T-cell (primary cell): ENCODE data around the gene UNK. TPM values are rescaled to one million over a fixed set of nuclear protein-coding genes. Genes with fewer than 3 reads are reported as not detected.

Experiments used
- ATAC-seq, 4 experiments: fragments of 200-7000 bp in 3 of 4; fragments of 150-1000 bp in 1 of 4; cut with Tn5 transposase; replicated peaks in 1 of 4; 1 replicate in 3 of 4; 2 replicates in 1 of 4; pipeline ENCODE4 v1.10.0; 2021; ENCODE audit warnings: moderate library complexity in 3 of 4, mild to moderate bottlenecking in 2 of 4, moderate number of reproducible peaks in 1 of 4
- CTCF ChIA-PET, 2 donors: fragments of 300-600 bp; sonication (Branson Sonifier 250); formaldehyde crosslinking; loops; one replicate each; lab custom pipeline; 2022; ENCODE audit warnings: antibody characterized with exemption in 2 of 2; lab: Charles Lee
- POLR2A ChIA-PET, 2 donors: fragments of 300-600 bp; sonication (Branson Sonifier 250); formaldehyde crosslinking; loops; one replicate each; lab custom pipeline; 2022; ENCODE audit warnings: antibody characterized with exemption in 2 of 2; lab: Charles Lee
- DNase-seq, 35 experiments: peaks; one replicate each; pipeline versions ENCODE4 v3.0.0 to v3.0.0-alpha.2; 2013 to 2023
- H3K27ac ChIP-seq: one replicate; pipeline ENCODE4 v1.5.1; 2013; ENCODE audit warnings: low read length
- H3K27me3 ChIP-seq, 2 experiments: replicated peaks in 1 of 2; 1 replicate in 1 of 2; 2 replicates in 1 of 2; pipeline versions ENCODE4 v1.6.1 to v1.7.0; 2013; ENCODE audit warnings: low read length in 1 of 2, mixed read lengths in 1 of 2; ENCODE audit not compliant: control insufficient read depth in 2 of 2, insufficient read depth in 2 of 2; ENCODE audit errors: extremely low read depth in 1 of 2
- H3K36me3 ChIP-seq, 2 donors: 1 replicate in 1 of 2; 2 replicates in 1 of 2; pipeline versions ENCODE4 v1.6.1 to v1.7.0; 2013; ENCODE audit warnings: low read length in 1 of 2; ENCODE audit not compliant: control insufficient read depth in 2 of 2, insufficient read depth in 1 of 2; ENCODE audit errors: extremely low read depth in 1 of 2
- H3K4me1 ChIP-seq, 2 experiments: 1 replicate in 1 of 2; 2 replicates in 1 of 2; pipeline versions ENCODE4 v1.6.1 to v1.7.0; 2013; ENCODE audit warnings: low read length in 2 of 2, mixed read lengths in 1 of 2; ENCODE audit not compliant: insufficient read depth in 2 of 2, control insufficient read depth in 1 of 2; ENCODE audit errors: extremely low read depth in 1 of 2
- H3K4me3 ChIP-seq, 2 donors: 1 replicate in 1 of 2; 2 replicates in 1 of 2; pipeline versions ENCODE4 v1.5.1 to v1.7.0; 2013; ENCODE audit warnings: mild to moderate bottlenecking in 2 of 2, low read length in 1 of 2, moderate library complexity in 1 of 2; ENCODE audit not compliant: control insufficient read depth in 1 of 2; ENCODE audit errors: extremely low read depth in 1 of 2
- H3K9me3 ChIP-seq: 2 replicates; pipeline ENCODE4 v1.7.0; 2013
- H3K27ac Mint-ChIP-seq, 2 donors: one replicate each; pipeline ENCODE4 v1.8.0; 2020 to 2021; ENCODE audit warnings: mild to moderate bottlenecking in 2 of 2, mixed read lengths in 2 of 2
- H3K27me3 Mint-ChIP-seq, 2 donors: one replicate each; pipeline ENCODE4 v1.8.0; 2021 to 2022; ENCODE audit warnings: mixed read lengths in 2 of 2
- H3K36me3 Mint-ChIP-seq: one replicate; pipeline ENCODE4 v1.8.0; 2021; ENCODE audit warnings: mixed read lengths
- H3K4me1 Mint-ChIP-seq, 3 donors: one replicate each; pipeline ENCODE4 v1.8.0; 2020 to 2022; ENCODE audit warnings: mixed read lengths in 3 of 3, mild to moderate bottlenecking in 1 of 3
- H3K4me3 Mint-ChIP-seq, 3 donors: one replicate each; pipeline ENCODE4 v1.8.0; 2020 to 2022; ENCODE audit warnings: mild to moderate bottlenecking in 3 of 3, mixed read lengths in 3 of 3, moderate library complexity in 3 of 3
- H3K9me3 Mint-ChIP-seq, 3 donors: one replicate each; pipeline ENCODE4 v1.8.0; 2020 to 2022; ENCODE audit warnings: mixed read lengths in 3 of 3
- WGBS: methylation state at CpG from one replicate; pipeline ENCODE4 v1.1.5; 2013; ENCODE audit warnings: missing lambda C conversion rate; ENCODE audit not compliant: insufficient coverage; 5-methylcytosine and 5-hydroxymethylcytosine counted together
- total RNA-seq, 35 experiments: library from RNA in 6 of 35; stranded (reverse) in 6 of 35; fragments of 120-200 nt in 1 of 35; gene quantifications; one replicate each; pipeline versions ENCODE4 v1.2.1 to v1.2.4 and lab custom pipeline; 2013 to 2026

The UNK gene
- total RNA-seq, 5 donors from 2014 or later (not counting 1 experiment from before 2014, with no cell fraction given): 37.1 to 50.3 (median 39.2) TPM

DNA sequence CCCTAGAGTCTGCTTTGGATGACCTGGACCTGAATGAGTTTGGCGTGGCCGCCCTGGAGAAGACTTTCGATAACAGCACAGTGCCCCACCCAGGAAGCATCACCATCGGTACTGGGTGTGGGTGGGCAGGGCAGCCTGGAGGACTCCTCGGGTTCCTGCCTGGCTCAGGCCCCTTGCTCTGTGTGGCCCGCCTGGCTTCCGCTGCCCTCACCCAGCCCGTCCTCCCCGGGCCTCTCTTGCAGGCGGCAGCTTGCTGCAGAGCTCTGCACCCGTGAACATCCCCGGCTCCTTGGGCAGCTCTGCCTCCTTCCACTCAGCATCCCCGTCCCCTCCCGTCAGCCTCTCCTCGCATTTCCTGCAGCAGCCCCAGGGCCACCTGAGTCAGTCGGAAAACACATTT is 35.1 kb downstream of the UNK start:
- no peak for DNase-seq
- Mint-ChIP-seq H3K9me3 (no peaks in the 10 kb centered on the region), H3K4me1 (peaks cover 16 to 18% (median 17%) of the 10 kb centered on the region in 3 donors), H3K27ac (no peak overlapping the region), H3K36me3 (peaks cover 24% of the 10 kb centered on the region), H3K27me3 (no peaks in the 10 kb centered on the region), H3K4me3 (no peak overlapping the region)
- H3K4me3 ChIP-seq: no peak overlapping the region
- H3K36me3 ChIP-seq: peaks cover 57 to 81% of the 10 kb centered on the region in 2 donors
- ATAC-seq: no peak
- peaks cover 2 to 23% of the 10 kb centered on the region in 2 experiments for H3K4me1 ChIP-seq
- no peak overlapping the region for H3K27ac ChIP-seq
- ChIA-PET POLR2A (no interaction called here), CTCF (no interaction called here)
- H3K27me3 ChIP-seq: no peaks in the 10 kb centered on the region
- WGBS: 84% methylated on average over 11 of the region's 16 CpGs
- H3K9me3 ChIP-seq: no peaks in the 10 kb centered on the region

DNA sequence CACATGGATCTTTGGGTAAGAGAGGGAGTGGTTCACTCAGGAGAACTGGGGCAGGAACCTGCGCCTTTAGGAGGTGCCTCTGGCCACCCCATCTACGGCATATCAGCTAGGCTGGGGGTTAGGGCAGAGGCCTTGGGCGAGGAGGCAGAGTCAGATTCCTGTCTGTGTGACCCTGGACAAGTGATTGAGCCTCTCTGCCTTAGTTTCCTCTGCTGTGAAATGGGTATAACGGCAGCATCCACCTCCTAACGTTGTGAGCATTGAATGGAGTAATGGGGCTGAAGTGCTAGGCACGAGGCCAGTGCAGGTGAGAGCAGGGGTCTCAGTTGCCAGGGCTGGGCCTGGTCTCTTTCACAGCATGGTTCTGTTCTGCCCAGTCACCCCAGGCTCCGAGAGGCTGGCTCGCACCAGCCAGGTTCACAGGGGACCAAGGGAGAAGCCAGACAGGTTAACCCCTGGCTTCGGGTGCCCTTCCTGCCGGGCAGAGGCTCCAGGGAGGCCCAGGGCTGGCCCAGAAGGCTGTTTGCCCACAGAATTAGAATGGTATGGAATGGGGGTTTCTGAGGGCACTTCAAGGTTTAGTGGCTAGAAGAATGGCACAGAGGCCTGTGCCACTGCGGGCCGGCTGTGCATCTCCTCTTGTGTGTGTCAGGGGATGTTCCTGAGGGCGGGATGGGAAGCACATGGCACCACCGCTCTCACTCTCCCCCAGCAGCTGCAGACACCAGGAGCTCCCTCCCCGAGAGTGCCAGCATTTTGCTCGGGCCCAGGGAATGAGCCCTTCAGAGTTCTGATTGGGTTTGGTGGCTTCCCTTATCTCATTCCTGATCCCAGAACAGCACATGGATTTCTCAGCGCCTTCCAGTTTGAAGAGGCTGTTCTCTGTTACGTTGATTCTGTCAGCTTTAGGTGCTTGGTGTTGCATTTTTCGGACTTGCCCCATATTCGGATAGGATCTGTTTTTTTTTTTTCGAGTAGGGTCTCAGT is 35.8 kb downstream of the UNK start:
- peak overlapping the region in 1 of 2 donors; percentile 52 for H3K27ac Mint-ChIP-seq

DNA sequence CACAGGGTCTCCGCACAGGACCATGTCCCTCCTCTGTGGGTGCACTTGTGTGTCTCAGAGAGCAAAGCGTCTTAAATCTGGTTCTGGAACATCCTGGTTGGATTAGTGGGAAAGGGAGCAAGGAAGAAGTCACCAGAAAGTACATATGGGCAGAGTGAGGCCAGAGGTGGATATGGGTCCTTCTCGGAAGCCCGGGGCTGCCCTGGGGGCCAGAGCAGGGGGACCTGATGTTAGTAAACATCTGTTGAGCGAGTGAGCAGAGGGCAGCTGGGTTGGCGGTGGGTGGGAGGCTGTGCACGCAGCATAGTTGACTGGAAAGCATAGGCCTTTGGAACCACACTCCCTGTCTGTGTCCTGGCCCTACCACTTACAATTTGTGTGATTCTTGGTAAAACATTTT is 36.9 kb downstream of the UNK start:
- Mint-ChIP-seq H3K36me3 (peaks cover 22% of the 10 kb centered on the region), H3K4me1 (peaks cover 16 to 20% (median 17%) of the 10 kb centered on the region in 3 donors), H3K27ac (peak overlapping the region; percentile 52 to 89), H3K27me3 (no peaks in the 10 kb centered on the region), H3K4me3 (peak overlapping the region in 1 of 3 donors; percentile 56), H3K9me3 (no peaks in the 10 kb centered on the region)
- DNase-seq (no peak), ATAC-seq (peak in 1 of 4 experiments; percentile 10)
- Histone ChIP-seq H3K9me3 (no peaks in the 10 kb centered on the region), H3K27me3 (no peaks in the 10 kb centered on the region), H3K4me3 (no peak overlapping the region), H3K27ac (peak overlapping the region; percentile 41), H3K36me3 (peaks cover 45 to 76% of the 10 kb centered on the region in 2 donors), H3K4me1 (peaks cover 2 to 26% of the 10 kb centered on the region in 2 experiments)
- ChIA-PET CTCF (interaction anchor here in 1 of 2 donors (0.6 kb wide), 1 partner anchor 25 kb away, joined by 3 read pairs; no protein-coding TSS in a partner anchor), POLR2A (interaction anchor here (0.6 to 0.7 kb wide), 2 partner anchors 179 to 505 kb away, joined by 3 to 5 read pairs; partner anchors contain the start of gene CDK3 (in 1 of the 2))
- WGBS: 95% methylated on average over 4 of the region's 7 CpGs

More for the DNA sequence above, 35.8 kb downstream of the UNK start:
- H3K27ac ChIP-seq: no peak overlapping the region
- peaks cover 16 to 18% (median 17%) of the 10 kb centered on the region in 3 donors for H3K4me1 Mint-ChIP-seq
- no peak overlapping the region for H3K4me3 Mint-ChIP-seq
- DNase-seq: no peak
- peaks cover 2 to 23% of the 10 kb centered on the region in 2 experiments for H3K4me1 ChIP-seq
- H3K27me3 Mint-ChIP-seq: no peaks in the 10 kb centered on the region
- WGBS: 85% methylated on average over 13 of the region's 21 CpGs
- no peak overlapping the region for H3K4me3 ChIP-seq
- CTCF ChIA-PET: interaction anchor here (0.6 to 1.0 kb wide), 4 partner anchors 22 to 1085 kb away, joined by 3 read pairs; no protein-coding TSS in a partner anchor
- H3K9me3 Mint-ChIP-seq: no peaks in the 10 kb centered on the region
- no peak for ATAC-seq
- H3K9me3 ChIP-seq: no peaks in the 10 kb centered on the region
- peaks cover 51 to 80% of the 10 kb centered on the region in 2 donors for H3K36me3 ChIP-seq
- POLR2A ChIA-PET: interaction anchor here (0.6 to 0.7 kb wide), 2 partner anchors 180 to 506 kb away, joined by 3 to 5 read pairs; partner anchors contain the start of gene CDK3 (in 1 of the 2)
- H3K27me3 ChIP-seq: no peaks in the 10 kb centered on the region
- peaks cover 24% of the 10 kb centered on the region for H3K36me3 Mint-ChIP-seq

DNA sequence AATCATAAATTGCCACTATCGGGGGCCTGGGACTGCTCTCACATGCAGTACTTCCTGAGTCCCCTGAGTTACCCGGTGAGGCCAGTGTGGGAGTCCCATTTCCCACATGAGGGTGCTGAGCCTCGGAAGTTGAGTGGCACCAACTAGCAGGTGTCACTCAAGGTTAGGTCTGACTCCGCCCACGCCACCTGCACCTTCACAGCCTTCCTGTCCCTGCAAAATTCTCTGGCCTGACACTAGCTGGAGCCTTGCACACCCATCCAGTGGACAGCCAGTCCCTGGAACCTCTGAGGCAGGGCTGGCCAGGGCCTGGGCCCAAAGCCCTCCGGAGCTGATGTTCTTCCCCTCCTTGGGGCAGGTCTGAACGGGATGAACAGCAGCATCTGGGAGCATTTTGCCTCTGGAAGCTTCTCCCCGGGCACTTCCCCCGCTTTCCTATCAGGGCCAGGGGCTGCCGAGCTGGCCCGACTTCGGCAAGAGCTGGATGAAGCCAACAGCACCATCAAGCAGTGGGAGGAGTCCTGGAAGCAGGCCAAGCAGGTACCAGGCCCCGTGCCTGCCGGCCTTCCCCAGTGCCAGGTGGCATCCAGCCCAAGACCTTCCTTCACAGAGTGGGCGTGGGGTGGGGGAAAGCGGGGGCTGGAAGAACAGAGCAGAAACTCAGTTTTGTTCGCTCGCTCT is 37.7 kb downstream of the UNK start:
- POLR2A ChIA-PET: interaction anchor here in 1 of 2 donors (0.5 kb wide), 1 partner anchor 25 kb away, joined by 3 read pairs; no protein-coding TSS in a partner anchor
- WGBS: 62% methylated on average over 11 of the region's 18 CpGs

DNA sequence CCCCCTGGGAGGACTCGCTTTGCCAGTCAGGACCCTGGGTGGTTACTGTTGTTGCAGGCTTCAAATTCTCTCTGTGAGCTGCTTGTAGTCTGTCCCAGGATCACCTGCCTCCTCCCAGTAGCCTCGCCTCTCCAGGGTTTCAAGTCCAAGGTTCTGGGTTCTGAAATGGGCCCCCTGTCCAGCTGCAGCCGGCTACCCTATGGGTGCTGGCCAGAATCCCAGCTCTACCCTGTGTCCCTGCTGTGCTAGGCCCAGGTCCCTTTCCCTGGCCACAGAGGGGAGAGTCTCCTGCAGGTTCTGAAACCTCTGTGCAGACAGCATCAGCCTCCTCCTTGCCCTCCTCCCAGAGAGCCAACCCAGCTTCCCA is 38.2 kb downstream of the UNK start:
- H3K27ac Mint-ChIP-seq: no peak overlapping the region
- H3K9me3 ChIP-seq: no peaks in the 10 kb centered on the region
- H3K9me3 Mint-ChIP-seq: no peaks in the 10 kb centered on the region
- peaks cover 2 to 38% of the 10 kb centered on the region in 2 experiments for H3K4me1 ChIP-seq
- no peak for DNase-seq
- no peak overlapping the region for H3K4me3 Mint-ChIP-seq
- 92% methylated on average over 2 of the region's 3 CpGs for WGBS
- H3K27me3 Mint-ChIP-seq: no peaks in the 10 kb centered on the region
- H3K4me3 ChIP-seq: no peak overlapping the region
- peaks cover 16 to 28% (median 19%) of the 10 kb centered on the region in 3 donors for H3K4me1 Mint-ChIP-seq
- ChIA-PET CTCF (no interaction called here), POLR2A (interaction anchor here in 1 of 2 donors (0.6 kb wide), 1 partner anchor 36 kb away, joined by 5 read pairs; no protein-coding TSS in a partner anchor)
- peak overlapping the region; percentile 41 for H3K27ac ChIP-seq
- peaks cover 17% of the 10 kb centered on the region for H3K36me3 Mint-ChIP-seq
- no peaks in the 10 kb centered on the region for H3K27me3 ChIP-seq
- peaks cover 43 to 67% of the 10 kb centered on the region in 2 donors for H3K36me3 ChIP-seq
- no peak for ATAC-seq

More for the DNA sequence above, 37.7 kb downstream of the UNK start:
- Histone ChIP-seq H3K9me3 (no peaks in the 10 kb centered on the region), H3K4me1 (peaks cover 2 to 33% of the 10 kb centered on the region in 2 experiments), H3K27ac (peak overlapping the region; percentile 41), H3K4me3 (no peak overlapping the region), H3K36me3 (peaks cover 43 to 69% of the 10 kb centered on the region in 2 donors), H3K27me3 (no peaks in the 10 kb centered on the region)
- H3K9me3 Mint-ChIP-seq: no peaks in the 10 kb centered on the region
- H3K36me3 Mint-ChIP-seq: peaks cover 17% of the 10 kb centered on the region
- no peaks in the 10 kb centered on the region for H3K27me3 Mint-ChIP-seq
- ATAC-seq: peak; percentile 59 to 87 (median 74)
- peak overlapping the region in 1 of 3 donors; percentile 56 for H3K4me3 Mint-ChIP-seq
- DNase-seq: peak in 27 of 35 experiments; percentile 20 to 59 (median 41)
- H3K4me1 Mint-ChIP-seq: peaks cover 16 to 24% (median 19%) of the 10 kb centered on the region in 3 donors
- CTCF ChIA-PET: no interaction called here
- peak overlapping the region; percentile 52 to 89 for H3K27ac Mint-ChIP-seq
